GM10248 (cell line): ENCODE measurements around the gene PNPLA1.

ENCODE experiments used
- CTCF ChIA-PET: fragments of 300-600 bp; sonication (Branson Sonifier 250); formaldehyde crosslinking; extraction: SDS; loops from one replicate; lab custom pipeline; 2021; ENCODE audit warnings: antibody characterized with exemption; lab: Yijun Ruan, JAX
- POLR2A ChIA-PET: fragments of 350-650 bp; sonication (Branson Sonifier 250); formaldehyde crosslinking; extraction: SDS; loops from one replicate; lab custom pipeline; 2020; ENCODE audit warnings: antibody characterized with exemption; lab: Yijun Ruan, JAX
- DNase-seq: peaks from one replicate; pipeline ENCODE4 v3.0.0; 2012; ENCODE audit errors: extremely low spot score
- CTCF ChIP-seq: IDR thresholded peaks from 2 replicates; pipeline ENCODE4 v1.5.1; 2012; ENCODE audit warnings: mild to moderate bottlenecking, low read depth; ENCODE audit errors: extremely low read depth, missing control alignments, control extremely low read depth

Gene PNPLA1

DNA sequence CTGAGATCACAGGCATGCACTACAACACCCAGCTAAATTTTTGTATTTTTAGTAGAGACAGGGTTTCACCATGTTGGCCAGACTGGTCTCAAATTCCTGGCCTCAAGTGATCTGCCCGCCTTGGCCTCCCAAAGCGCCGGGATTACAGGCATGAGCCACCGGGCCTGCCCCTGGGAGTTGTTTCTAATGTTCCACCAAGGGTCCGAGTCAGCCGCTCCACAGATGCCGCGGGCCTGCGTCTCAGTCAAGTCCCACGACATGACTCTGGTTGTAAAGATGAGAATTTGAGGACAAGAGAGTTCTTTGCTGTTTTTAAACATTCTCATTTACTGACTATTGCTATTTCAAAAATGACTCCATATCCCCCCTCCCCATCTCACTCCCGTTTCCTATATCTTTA lies 36.0 kb downstream of the PNPLA1 start:
- ChIA-PET POLR2A (interaction anchor here (0.7 kb wide), 1 partner anchor 176 kb away, joined by 5 read pairs; no protein-coding TSS in a partner anchor), CTCF (interaction anchor here (0.8 to 14.2 kb wide), 7 partner anchors 9 to 185 kb away, joined by 3 to 227 read pairs (median 7); partner anchors contain the start of gene BNIP5)
- no peak for TF ChIP-seq CTCF
- DNase-seq: no peak

GRCh38 chr6:36306375-36306774 lies 36.5 kb downstream of the PNPLA1 start:
- POLR2A ChIA-PET: no interaction called here
- no peak for TF ChIP-seq CTCF
- CTCF ChIA-PET: interaction anchor here (1.2 to 14.2 kb wide), 5 partner anchors 10 to 53 kb away, joined by 3 to 227 read pairs (median 8); no protein-coding TSS in a partner anchor
- DNase-seq: no peak

- POLR2A ChIA-PET: no interaction called here
- TF ChIP-seq CTCF: no peak
- CTCF ChIA-PET: interaction anchor here (1.2 to 14.2 kb wide), 3 partner anchors 9 to 51 kb away, joined by 3 to 227 read pairs (median 4); no protein-coding TSS in a partner anchor
- DNase-seq: no peak
These were observed 38.7 kb downstream of the PNPLA1 start for GRCh38 chr6:36308514-36308913.

DNA sequence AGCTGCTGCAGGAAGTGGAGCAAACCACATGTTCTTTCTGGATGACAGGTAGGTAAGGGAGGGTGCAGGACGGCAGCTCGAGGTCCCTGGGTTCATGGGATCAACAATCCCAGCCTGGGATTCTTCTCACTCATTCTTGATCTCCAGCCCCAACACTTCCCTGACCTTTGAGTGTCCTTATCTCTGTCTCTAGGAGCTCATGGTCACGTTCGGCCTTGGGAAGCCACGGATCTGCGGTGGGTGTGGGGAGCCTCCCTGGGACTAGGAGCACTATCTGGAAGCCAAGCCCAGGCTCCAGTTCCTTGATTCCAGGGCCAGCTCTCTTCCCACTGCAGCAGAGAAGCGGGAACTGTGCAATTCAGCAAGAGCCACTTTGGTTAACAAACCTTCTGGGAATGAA lies 39.3 kb downstream of the PNPLA1 start:
- TF ChIP-seq CTCF: no peak
- ChIA-PET CTCF (interaction anchor here (1.1 to 14.2 kb wide), 5 partner anchors 9 to 415 kb away, joined by 3 to 227 read pairs (median 3); no protein-coding TSS in a partner anchor), POLR2A (no interaction called here)
- no peak for DNase-seq

- TF ChIP-seq CTCF: no peak
- CTCF ChIA-PET: interaction anchor here (0.8 to 14.2 kb wide), 7 partner anchors 7 to 415 kb away, joined by 3 to 227 read pairs (median 3); no protein-coding TSS in a partner anchor
- POLR2A ChIA-PET: interaction anchor here (0.6 kb wide), 1 partner anchor 373 kb away, joined by 12 read pairs; no protein-coding TSS in a partner anchor
- no peak for DNase-seq
These were observed 40.0 kb downstream of the PNPLA1 start for GRCh38 chr6:36309900-36310299.

DNA sequence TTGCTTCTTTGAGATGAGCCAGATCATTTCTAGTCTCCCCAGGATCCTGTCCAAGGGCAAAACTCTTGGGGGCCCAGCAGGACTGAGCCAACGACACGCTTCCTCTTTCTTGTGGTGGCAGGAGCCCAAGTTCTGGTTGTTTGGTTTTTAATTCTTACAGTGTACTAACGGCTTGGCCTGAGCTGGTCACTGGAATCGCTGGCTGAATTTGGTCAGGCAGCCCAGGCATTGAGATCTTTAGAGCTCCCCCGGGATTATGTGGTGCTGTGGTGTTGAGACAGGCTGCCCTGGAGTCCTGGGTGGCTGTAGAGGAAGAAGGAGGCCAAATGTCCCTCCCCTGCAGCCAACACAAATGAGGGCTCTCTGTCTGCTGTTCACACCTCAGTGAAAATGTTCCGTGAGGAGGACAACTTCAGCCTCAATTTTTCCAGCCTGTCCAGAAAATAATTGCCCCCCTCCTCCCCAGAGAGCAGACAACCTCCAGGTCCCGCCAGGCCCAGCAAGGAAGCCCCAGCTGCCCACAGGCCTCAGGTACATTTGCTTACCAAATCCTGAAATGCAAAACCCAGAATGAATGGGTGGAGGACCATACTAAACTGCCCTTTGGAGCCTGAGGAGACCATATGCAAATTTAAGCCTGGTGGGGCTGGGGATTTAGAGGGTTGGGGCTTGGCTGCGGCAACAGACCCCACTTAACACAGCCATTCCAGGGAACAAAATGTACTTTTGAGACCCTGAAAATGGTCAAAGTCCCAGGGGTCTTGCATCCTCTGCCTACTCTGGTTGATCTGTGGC lies 43.2 kb downstream of the PNPLA1 start:
- no peak for TF ChIP-seq CTCF
- peak; percentile 55 for DNase-seq
- ChIA-PET POLR2A (no interaction called here), CTCF (interaction anchor here (0.8 to 14.2 kb wide), 6 partner anchors 11 to 47 kb away, joined by 3 to 227 read pairs (median 6); no protein-coding TSS in a partner anchor)
